WI38 (cell line): ENCODE data around the gene SPNS2.

Source experiments
- H3K4me3 ChIP-seq: 2 replicates; pipeline ENCODE4 v1.5.1; 2011; ENCODE audit warnings: low read depth, mild to moderate bottlenecking, control low read depth, low read length
- CTCF ChIP-seq: IDR thresholded peaks from 2 replicates; pipeline ENCODE4 v1.5.1; 2012; ENCODE audit warnings: low read depth, mild to moderate bottlenecking, control low read depth, low read length

SPNS2 gene

GRCh38 chr17:4555873-4556759 is 57.4 kb downstream of the SPNS2 start:
- H3K4me3 ChIP-seq = peak overlapping the region; percentile 91
- TF ChIP-seq CTCF = no peak

- no peak for TF ChIP-seq CTCF
- H3K4me3 ChIP-seq = no peak overlapping the region
Measured at GRCh38 chr17:4556996-4557395, 58.3 kb downstream of the SPNS2 start.

- no peak for TF ChIP-seq CTCF
- no peak overlapping the region for H3K4me3 ChIP-seq
Measured at GRCh38 chr17:4557626-4558346, 59.1 kb downstream of the SPNS2 start.

- no peak for TF ChIP-seq CTCF
Measured at GRCh38 chr17:4558347-4558971, 59.8 kb downstream of the SPNS2 start.

GRCh38 chr17:4559139-4559791 is 60.6 kb downstream of the SPNS2 start:
- no peak for TF ChIP-seq CTCF
- no peak overlapping the region for H3K4me3 ChIP-seq

More at GRCh38 chr17:4558347-4558971, 59.8 kb downstream of the SPNS2 start:
- no peak overlapping the region for H3K4me3 ChIP-seq

- TF ChIP-seq CTCF = no peak
- no peak overlapping the region for H3K4me3 ChIP-seq
Measured at GRCh38 chr17:4559966-4560365, 61.3 kb downstream of the SPNS2 start.
